Right lobe of liver (tissue), 6 donors: Measurements from ENCODE around the gene ALDH1B1. TPM values are rescaled to one million over a fixed set of nuclear protein-coding genes. Genes with fewer than 3 reads are reported as not detected.

Source experiments
- ATAC-seq, 4 donors: fragments of 200-7000 bp; cut with Tn5 transposase; one replicate each; pipeline ENCODE4 v1.9.1; 2020; ENCODE audit warnings: mild to moderate bottlenecking in 4 of 4, moderate library complexity in 4 of 4
- DNase-seq, 3 donors: peaks; one replicate each; pipeline ENCODE4 v3.0.0-alpha.2; 2020
- H3K27ac ChIP-seq, 3 donors: fragments of 200-600 bp; one replicate each; pipeline ENCODE4 v1.8.0; 2022
- H3K27me3 ChIP-seq, 2 donors: fragments of 200-600 bp; one replicate each; pipeline ENCODE4 v1.8.0; 2022
- H3K36me3 ChIP-seq, 4 donors: fragments of 200-600 bp; sonication (generic) in 1 of 4; one replicate each; pipeline versions ENCODE4 v1.5.1 to v1.8.0; 2017 to 2022; ENCODE audit warnings: control low read depth in 1 of 4
- H3K4me1 ChIP-seq, 4 donors: fragments of 200-600 bp; sonication (generic) in 1 of 4; one replicate each; pipeline versions ENCODE4 v1.5.1 to v1.8.0; 2017 to 2022; ENCODE audit warnings: control low read depth in 1 of 4
- H3K4me3 ChIP-seq, 3 donors: fragments of 200-600 bp; one replicate each; pipeline ENCODE4 v1.8.0; 2022
- H3K9me3 ChIP-seq, 4 donors: fragments of 200-600 bp; sonication (generic) in 1 of 4; one replicate each; pipeline versions ENCODE4 v1.5.1 to v1.8.0; 2017 to 2022; ENCODE audit warnings: control low read depth in 1 of 4
- POLR2A ChIP-seq: fragments of 450-650 bp; IDR thresholded peaks from one replicate; pipeline ENCODE4 v1.6.1; 2017; ENCODE audit warnings: antibody characterized with exemption, mild to moderate bottlenecking
- WGBS: methylation state at CpG from one replicate; pipeline ENCODE4 v1.1.6; 2018; ENCODE audit warnings: low coverage, low lambda C conversion rate; ENCODE audit not compliant: insufficient coverage; ENCODE audit errors: missing lambda C conversion rate; 5-methylcytosine and 5-hydroxymethylcytosine counted together
- intact Hi-C, 2 donors: fragments of 100-400 bp; cut with DNase I; formaldehyde crosslinking; loops; one replicate each; pipeline versions ENCODE4 v1.11.2 to v1.14.1; 2022
- total RNA-seq, 6 experiments: library from RNA; depleted of rRNA in 2 of 6; stranded (reverse); fragments of >200 nt in 2 of 6; fragmentation: NEBNext Ultra II Directional in 3 of 6; extraction: Animal tissue kit (Norgen Biotek cat#: 25700) in 3 of 6; gene quantifications; one replicate each; pipeline versions ENCODE4 v1.1.0 to v1.2.4, GENCODE V29; 2016 to 2023
- TF ChIP-seq, protein P1 (sequence below), 4 donors: fragments of 200-600 bp in 3 of 4; fragments of 450-650 bp in 1 of 4; IDR thresholded peaks; one replicate each; pipeline versions ENCODE4 v1.5.1 to v1.8.0; 2016 to 2022; ENCODE audit warnings: antibody characterized with exemption in 4 of 4, mild to moderate bottlenecking in 2 of 4
- donor health status: DM: no; HTN: yes; CAD: no.
- donor health status: DM: no; HTN: no; CAD: no.
- donor health status: DM: no; HTN: no; CAD: no.
- donor health status: DM: no; HTN: yes; CAD: no.
- donor health status: DM: no; HTN: yes; CAD: no.

The ALDH1B1 gene
- total RNA-seq, 6 experiments from 2014 or later: 61.6 to 179 (median 81.8) TPM

DNA sequence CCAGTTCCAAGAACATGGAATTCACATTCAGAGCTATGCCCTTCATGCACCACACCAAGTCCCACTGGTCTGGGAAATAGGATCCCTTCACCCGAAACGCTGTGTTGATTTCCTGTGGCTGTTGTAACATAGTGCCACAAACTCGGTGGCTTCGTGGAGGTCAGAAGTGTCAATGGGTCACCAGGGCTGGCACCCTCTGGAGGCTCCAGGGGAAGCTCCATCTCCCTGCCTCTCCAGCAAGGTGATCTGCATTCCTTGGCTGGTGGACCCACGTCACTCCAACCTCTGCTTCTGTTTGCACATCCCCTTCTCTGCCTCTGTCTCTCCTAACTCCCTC lies 28.9 kb upstream of the ALDH1B1 start:
- H3K9me3 ChIP-seq: no peaks in the 10 kb centered on the region

GRCh38 chr9:38367898-38368297 lies 24.6 kb upstream of the ALDH1B1 start:
- no peaks in the 10 kb centered on the region for H3K9me3 ChIP-seq
- intact Hi-C loops: no loop called here
- TF ChIP-seq, protein P1, sequence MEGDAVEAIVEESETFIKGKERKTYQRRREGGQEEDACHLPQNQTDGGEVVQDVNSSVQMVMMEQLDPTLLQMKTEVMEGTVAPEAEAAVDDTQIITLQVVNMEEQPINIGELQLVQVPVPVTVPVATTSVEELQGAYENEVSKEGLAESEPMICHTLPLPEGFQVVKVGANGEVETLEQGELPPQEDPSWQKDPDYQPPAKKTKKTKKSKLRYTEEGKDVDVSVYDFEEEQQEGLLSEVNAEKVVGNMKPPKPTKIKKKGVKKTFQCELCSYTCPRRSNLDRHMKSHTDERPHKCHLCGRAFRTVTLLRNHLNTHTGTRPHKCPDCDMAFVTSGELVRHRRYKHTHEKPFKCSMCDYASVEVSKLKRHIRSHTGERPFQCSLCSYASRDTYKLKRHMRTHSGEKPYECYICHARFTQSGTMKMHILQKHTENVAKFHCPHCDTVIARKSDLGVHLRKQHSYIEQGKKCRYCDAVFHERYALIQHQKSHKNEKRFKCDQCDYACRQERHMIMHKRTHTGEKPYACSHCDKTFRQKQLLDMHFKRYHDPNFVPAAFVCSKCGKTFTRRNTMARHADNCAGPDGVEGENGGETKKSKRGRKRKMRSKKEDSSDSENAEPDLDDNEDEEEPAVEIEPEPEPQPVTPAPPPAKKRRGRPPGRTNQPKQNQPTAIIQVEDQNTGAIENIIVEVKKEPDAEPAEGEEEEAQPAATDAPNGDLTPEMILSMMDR (IDR thresholded peaks at IDR 0.05): no peak
- no peak for TF ChIP-seq POLR2A

More for the DNA sequence above, 28.9 kb upstream of the ALDH1B1 start:
- intact Hi-C loops: loop anchor here in 1 of 2 donors (5.0 kb wide), 1 partner anchor 44 kb away; no protein-coding TSS in a partner anchor
- no peak for TF ChIP-seq POLR2A
- TF ChIP-seq, protein P1 (IDR thresholded peaks at IDR 0.05): no peak
- WGBS: 70% methylated on average over 1 of the region's 5 CpGs
- DNase-seq (peak in 1 of 3 donors; percentile 32), ATAC-seq (peak in 1 of 4 donors; percentile 7)
- no peak overlapping the region for H3K4me3 ChIP-seq
- no peak overlapping the region for H3K27ac ChIP-seq
- H3K27me3 ChIP-seq: no peaks in the 10 kb centered on the region
- no peaks in the 10 kb centered on the region for H3K36me3 ChIP-seq
- peaks cover 0 to 4% (median 0%) of the 10 kb centered on the region in 4 donors for H3K4me1 ChIP-seq

GRCh38 chr9:38368731-38369130 lies 23.8 kb upstream of the ALDH1B1 start:
- H3K36me3 ChIP-seq: no peaks in the 10 kb centered on the region
- intact Hi-C loops: no loop called here
- TF ChIP-seq, protein P1 (IDR thresholded peaks at IDR 0.05): no peak
- no peak for TF ChIP-seq POLR2A
- H3K4me1 ChIP-seq: no peaks in the 10 kb centered on the region
- H3K4me3 ChIP-seq: no peak overlapping the region
- no peak overlapping the region for H3K27ac ChIP-seq
- DNase-seq (no peak), ATAC-seq (no peak)
- 65% methylated on average over 2 of the region's 2 CpGs for WGBS
- H3K9me3 ChIP-seq: no peaks in the 10 kb centered on the region
- H3K27me3 ChIP-seq: no peaks in the 10 kb centered on the region

More at GRCh38 chr9:38367898-38368297, 24.6 kb upstream of the ALDH1B1 start:
- ATAC-seq (no peak), DNase-seq (no peak)
- no peaks in the 10 kb centered on the region for H3K36me3 ChIP-seq
- H3K4me3 ChIP-seq: no peak overlapping the region
- no peaks in the 10 kb centered on the region for H3K27me3 ChIP-seq
- no peak overlapping the region for H3K27ac ChIP-seq
- peaks cover 0 to 4% (median 0%) of the 10 kb centered on the region in 4 donors for H3K4me1 ChIP-seq

GRCh38 chr9:38370176-38370575 lies 22.3 kb upstream of the ALDH1B1 start:
- intact Hi-C loops: no loop called here
- no peak for TF ChIP-seq POLR2A
- TF ChIP-seq, protein P1 (IDR thresholded peaks at IDR 0.05): no peak
- ATAC-seq (no peak), DNase-seq (peak in 2 of 3 donors; percentile 15 to 22)
- H3K27ac ChIP-seq: no peak overlapping the region
- H3K4me1 ChIP-seq: no peaks in the 10 kb centered on the region
- H3K27me3 ChIP-seq: no peaks in the 10 kb centered on the region
- H3K9me3 ChIP-seq: no peaks in the 10 kb centered on the region
- 80% methylated on average over 1 of the region's 4 CpGs for WGBS
- H3K36me3 ChIP-seq: no peaks in the 10 kb centered on the region
- H3K4me3 ChIP-seq: no peak overlapping the region

- Histone ChIP-seq H3K27me3 (no peaks in the 10 kb centered on the region), H3K4me3 (no peak overlapping the region), H3K36me3 (no peaks in the 10 kb centered on the region), H3K4me1 (no peaks in the 10 kb centered on the region), H3K9me3 (no peaks in the 10 kb centered on the region), H3K27ac (no peak overlapping the region)
- TF ChIP-seq, protein P1 (IDR thresholded peaks at IDR 0.05): peak; percentile 48 to 68 (median 64)
- no peak for TF ChIP-seq POLR2A
- WGBS: 29% methylated on average over 2 of the region's 2 CpGs
- intact Hi-C loops: no loop called here
- DNase-seq (peak in 2 of 3 donors; percentile 49 to 68), ATAC-seq (peak; percentile 96 to 99 (median 98))
These were observed 21.0 kb upstream of the ALDH1B1 start for GRCh38 chr9:38371495-38371894.
